Astrocyte (in vitro differentiated cells and primary cell): ENCODE measurements around the gene KCTD12.

Experiments used
- CTCF ChIP-seq: IDR thresholded peaks from 2 replicates; pipeline ENCODE4 v1.5.1; 2011; ENCODE audit warnings: low read depth, mild to moderate bottlenecking, inconsistent platforms, low read length, moderate library complexity; ENCODE audit not compliant: insufficient read depth
- EZH2 ChIP-seq: IDR thresholded peaks from 2 replicates; pipeline ENCODE4 v1.6.1; 2012; ENCODE audit warnings: mild to moderate bottlenecking, low read length, inconsistent platforms; ENCODE audit not compliant: insufficient read depth

DNA sequence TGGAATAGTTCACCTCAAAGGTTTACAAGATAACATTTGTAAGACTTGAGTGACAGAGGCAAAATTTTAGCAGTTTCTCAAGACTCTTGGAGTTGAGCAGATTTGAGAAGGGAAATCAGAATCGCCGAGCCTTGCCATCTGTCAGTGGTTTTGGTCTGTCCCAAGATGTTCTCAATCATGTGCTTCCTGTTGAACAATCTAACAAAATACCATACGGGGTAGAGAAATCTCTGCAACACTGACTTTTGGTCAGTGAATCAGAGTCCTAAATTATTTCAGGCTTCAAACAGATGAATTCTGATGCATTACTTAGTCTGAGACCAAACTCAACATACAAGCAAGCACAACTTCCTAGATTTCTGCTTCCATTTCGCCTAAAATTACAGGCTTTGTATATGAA is 3.8 kb downstream of the KCTD12 start:
- TF ChIP-seq CTCF (no peak), EZH2 (no peak)
